Tongue (tissue), 2 donors: Measurements from ENCODE around the gene KDM6A. TPM values are rescaled to one million over a fixed set of nuclear protein-coding genes. Genes with fewer than 3 reads are reported as not detected.
"Not testable (repeated sequence)": the region's sequence is repeated elsewhere in the genome, so short reads cannot be mapped to it uniquely, and the experiment has no call there.

Experiments
- DNase-seq: peaks from one replicate; pipeline ENCODE4 v3.0.0-alpha.2; 2015
- total RNA-seq: library from RNA; depleted of rRNA; stranded (reverse); fragments of >200 nt; gene quantifications from one replicate; pipeline ENCODE4 v1.2.3, GENCODE V29; 2014

Gene KDM6A
- total RNA-seq, 1 donor from 2014 or later: 53.3 TPM

DNA sequence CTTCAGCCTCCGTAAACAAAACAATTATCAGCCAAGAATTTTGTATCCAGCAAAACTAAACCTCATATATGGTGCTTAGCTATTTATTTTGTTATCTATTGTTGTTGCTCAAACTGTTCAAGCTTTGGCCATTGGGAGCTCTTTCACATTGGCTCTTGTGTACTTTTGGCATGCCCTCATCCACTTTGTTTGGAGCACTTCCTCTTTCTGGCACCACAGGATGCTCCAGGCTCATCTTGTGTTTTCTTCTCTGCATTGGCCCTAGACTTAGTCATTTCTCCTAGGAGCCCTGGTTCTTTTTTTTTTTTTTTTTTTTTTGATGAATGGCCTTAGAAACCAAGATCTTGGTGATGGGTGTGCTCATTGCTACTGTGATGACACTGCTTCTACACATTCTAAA is 253.2 kb downstream of the KDM6A start:
- no peak for DNase-seq

DNA sequence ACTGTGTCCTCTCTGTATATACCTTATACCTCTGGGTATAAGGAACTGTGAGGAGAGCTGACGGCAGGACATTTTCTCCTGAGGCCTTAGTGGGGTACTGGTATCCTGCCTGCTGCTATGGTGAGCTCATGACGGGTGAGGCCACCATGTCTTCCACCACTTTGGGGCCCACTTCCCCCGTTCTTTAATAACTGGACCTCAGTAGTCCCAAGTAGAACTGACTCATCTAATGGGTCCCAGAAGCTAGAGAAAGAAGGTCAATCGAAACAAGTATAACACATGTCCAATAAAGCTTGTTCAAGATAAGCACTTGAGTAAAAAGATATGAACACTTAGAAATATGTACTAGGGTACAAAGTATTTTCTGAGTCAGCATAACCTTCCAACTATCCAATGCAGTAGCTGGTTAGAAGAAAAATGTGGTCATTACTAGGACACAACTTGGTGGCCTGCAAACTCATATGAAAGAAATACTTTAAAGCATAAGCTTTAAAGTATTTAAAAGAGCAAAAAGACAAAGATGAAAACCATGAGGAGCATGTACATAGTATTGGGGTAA is 256.0 kb downstream of the KDM6A start:
- DNase-seq: no peak

DNA sequence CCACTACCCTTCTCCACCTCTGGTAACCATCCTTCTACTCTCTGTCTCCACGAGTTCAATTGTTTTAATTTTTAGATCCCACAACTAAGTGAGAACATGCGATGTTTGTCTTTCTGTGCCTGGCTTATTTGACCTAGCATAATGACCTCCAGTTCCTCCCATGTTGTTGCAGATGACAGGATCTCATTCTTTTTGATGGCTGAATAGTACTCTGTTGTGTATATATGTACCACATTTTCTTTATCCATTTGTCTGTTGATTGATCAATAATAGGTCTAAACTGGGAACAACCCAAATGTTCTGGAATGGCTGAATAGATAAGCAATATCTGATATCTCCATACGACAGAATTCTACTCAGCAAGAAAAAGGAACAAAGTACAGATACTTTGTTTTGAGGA is 260.5 kb downstream of the KDM6A start:
- DNase-seq: no peak

DNA sequence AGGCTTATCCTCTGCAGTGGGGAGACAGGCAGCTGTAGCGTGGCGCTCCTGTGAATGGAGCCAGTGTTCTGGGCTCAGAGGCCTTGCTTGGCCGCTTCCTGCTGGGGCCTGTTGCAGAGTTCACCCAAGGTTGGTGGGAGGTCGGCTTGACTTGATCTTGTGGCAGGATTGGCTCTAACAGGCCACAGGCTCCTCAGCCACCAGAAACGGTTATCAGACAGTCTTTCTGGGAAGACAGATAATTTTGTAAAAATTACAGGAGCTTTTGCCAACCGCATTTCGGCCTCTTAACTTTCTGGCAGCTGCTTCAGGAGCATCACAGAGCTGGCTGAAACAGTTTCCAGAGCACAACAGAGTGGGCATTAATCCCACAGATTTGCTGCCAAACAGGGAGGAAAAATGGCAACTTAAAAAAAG is 261.3 kb downstream of the KDM6A start:
- DNase-seq: peak; percentile 41

DNA sequence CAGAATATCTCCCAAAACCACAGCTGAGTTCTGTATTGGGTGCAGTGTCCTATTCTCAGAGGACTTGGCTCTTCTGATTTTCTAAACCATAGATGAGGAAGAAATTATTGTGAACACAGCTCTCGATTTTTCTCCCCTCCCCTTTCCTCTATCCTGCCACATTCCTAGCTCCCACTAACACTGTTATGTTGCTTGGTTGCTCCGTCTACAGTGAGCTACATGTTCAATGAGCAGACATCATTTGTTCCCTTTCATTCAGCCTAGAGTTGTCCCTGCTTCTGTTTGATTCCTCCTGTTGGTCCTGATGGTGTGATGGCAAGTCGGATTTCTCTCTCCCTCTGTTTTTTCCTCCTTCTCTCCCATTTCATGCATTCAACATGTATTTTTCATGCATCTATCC is 261.8 kb downstream of the KDM6A start:
- DNase-seq: no peak

DNA sequence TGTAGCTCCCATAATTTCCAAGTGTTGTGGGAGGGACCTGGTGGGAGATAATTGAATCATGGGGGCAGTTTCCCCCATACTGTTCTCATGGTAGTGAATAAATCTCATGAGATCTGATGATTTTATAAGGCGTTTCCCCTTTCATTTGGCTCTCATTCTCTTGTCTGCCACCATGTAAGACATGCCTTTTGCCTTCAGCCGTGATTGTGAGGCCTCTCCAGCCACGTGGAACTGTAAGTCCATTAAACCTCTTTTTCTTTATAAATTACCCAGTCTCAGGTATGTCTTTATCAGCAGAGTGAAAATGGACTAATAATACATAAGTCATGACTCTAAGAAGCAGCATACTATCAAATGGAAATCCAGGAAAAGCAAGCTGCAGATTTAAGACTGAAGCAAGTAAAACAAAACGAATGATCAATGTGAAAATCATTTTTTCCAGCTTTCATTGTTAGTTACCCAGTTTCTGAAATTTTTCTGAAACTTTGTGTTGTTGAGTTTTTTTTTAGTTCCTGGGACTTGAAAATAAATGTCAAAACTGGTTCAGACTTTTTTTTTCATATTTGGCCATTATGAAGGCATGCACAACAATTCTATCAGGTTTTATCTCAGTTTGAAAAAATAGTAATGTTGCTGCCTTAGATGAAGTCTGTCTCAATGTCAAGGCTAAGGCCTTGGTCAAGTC is 262.5 kb downstream of the KDM6A start:
- DNase-seq: not testable (repeated sequence)

DNA sequence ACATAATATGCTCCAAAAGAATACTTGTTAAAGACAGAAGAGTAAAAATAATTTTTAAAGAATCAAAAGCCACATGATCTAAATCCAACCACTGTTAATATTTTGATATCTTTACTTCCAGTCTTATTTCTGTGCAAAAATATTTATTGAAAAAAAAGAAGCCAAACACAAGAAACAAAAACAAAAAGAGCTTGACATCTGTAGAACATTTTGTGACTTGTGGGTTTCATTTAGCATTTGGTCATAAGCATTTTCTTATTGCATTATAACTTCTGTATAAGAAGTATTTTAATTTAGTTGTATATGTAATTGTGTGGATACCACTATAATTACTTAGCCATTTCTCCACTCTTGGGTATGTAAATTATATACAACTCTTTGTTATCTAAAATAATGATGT is 264.5 kb downstream of the KDM6A start:
- DNase-seq: no peak

DNA sequence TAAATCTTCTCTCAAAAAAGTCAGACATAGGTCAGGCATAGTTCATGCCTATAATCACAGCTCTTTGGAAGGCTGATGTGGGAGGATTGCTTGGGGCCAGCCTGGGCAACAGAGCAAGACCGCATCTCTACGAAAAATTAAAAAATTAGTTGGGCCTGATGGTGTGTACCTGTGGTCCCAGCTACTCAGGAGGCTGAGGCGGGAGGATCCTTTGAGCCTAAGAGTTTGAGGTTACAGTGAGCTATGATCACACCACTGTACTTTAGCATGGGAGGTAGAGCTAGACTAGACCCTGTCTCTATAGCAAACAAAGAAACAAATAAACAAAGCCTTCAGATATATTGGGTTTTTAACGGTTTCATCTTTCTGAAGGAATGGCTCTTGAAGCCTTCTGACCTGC is 265.5 kb downstream of the KDM6A start:
- DNase-seq: no peak

DNA sequence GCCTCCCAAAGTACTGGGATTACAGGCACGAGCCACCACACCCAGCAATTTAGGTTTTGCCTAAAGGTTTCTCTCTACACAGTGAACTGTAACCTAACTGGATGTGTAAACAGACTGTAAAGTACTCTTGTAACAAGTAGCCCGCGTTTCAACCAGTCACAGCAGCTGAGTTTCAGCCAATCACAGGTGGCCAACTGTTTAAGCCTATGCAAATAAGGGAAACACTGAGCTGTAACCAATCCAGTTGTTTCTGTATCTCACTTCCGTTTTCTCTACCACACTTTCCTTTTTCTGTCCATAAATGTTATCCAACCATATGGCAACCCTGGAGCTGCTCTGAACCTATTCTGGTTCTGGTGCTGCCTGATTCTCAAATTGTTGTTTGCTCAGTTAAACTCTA is 267.8 kb downstream of the KDM6A start:
- no peak for DNase-seq

DNA sequence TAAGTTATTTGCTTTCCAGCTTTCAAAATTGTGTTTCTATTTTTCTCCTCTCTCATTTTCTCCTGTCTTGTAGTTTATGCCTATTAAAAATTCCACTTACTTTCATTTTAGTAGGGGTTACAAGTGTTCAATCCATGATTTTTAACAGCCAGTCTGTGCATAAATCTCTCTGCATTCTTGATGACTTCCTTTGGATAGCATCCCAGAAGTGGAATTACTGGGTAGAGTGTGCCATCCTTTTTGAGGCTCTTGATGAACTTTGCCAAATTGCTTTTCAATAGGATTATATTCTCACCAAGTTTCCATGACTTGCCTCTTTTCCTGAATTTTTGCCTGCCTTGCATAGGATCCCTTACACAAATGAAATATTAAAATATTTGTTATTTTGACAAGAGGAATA is 269.2 kb downstream of the KDM6A start:
- peak; percentile 5 for DNase-seq

DNA sequence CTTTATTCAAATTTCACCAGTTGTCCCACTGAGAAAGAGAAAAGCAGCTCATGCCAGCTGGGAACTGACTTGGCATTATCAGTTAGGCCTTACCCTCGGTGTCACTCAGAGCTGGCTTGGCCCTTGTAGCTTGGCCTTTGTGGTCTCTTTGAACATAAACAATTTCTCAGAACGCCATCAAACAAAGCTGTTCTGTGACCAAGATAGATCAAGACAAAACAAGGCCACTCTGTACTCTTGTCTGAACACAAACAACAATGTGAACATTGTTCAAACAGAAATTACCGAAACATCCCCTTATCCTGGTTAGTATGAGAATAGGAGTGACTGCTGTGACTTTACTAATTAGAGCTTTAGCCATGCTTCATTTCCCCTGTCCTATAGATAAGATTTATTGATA is 270.5 kb downstream of the KDM6A start:
- no peak for DNase-seq

DNA sequence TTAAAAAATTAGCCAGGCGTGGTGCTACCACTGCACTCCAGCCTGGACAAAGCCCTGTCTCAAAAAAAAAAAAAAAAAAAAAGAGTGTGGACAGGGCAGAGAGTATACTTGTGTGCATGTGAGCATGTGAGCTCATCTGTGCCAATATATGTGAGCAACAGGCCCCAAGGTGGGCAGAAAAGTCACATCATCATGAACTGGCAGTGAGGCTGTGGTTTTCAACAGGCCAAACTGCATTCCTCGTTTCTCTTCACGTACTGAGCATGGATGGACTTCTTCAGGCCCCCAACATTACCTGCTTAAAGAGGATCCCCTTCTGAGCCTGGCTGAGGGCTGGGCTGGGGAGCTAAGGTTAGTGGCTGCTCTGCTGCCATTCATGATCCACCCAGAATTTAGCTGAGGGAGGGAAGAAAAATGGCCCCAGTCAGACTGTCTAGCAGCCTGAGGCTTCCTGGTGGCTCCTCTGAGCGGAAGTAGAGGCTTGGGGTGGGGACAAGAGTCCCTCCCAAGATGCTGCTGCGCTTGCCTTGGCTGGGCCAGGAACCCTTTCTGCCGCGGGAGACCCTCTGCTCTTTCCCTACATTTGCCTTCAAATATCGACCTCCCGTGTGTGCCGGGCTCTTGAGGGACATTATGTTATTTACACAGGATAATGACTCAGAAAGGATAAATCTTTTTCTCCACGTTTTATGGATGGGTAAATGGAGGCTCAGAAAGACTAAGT is 272.7 kb downstream of the KDM6A start:
- DNase-seq: no peak

DNA sequence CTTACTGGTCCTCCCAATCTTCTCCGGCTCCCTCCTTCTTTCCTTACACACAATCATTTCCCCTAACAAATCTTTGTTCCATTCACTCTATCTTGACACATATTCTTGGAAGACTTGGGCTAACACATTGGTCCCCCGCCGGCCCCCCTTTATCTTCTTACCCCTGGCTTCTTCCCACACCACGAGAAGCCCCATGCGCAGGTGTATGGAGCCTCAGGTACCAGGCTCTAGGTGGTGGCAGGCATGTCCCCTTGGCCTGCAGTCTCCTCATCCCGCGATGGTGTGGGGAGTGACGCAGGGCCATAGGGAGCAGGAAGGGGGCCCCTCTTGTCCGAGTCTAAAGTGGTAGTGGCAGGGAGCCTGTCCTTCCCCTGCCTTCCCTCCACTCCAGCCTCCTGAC is 277.8 kb downstream of the KDM6A start:
- no peak for DNase-seq

DNA sequence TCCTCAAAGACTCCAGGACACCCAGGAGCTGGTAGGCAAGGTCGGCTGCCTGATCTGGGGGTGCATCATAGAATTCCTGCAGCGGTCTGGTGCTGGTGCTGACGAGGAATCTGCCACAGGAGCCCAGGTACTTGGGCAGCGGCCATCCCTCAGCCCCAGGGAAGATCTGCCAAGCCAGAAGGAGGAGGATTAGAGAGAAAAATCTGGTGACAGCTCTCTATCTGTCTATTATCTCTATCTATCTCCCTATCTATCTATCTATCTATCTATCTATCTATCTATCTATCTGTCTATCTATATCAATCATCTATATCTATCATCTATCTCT is 281.0 kb downstream of the KDM6A start:
- DNase-seq: no peak

DNA sequence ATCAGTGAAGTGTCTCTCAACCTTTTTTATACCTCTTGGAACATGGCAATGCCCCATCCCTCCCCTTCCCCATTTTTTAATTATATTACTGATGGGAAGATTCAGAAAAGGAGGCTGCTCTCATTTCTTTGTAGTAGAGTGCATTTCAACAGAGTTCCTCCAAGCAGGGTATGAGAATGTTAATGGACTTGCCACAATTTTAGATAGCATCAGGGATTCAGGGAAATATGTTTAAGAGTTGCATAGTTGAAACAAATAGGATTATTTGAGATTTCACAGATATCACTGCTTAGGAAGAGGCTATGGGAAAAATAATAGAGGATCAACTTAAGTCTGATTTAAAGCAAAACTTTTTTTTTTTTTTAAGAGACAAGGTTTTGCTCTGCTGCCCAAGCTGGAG is 281.5 kb downstream of the KDM6A start:
- no peak for DNase-seq

DNA sequence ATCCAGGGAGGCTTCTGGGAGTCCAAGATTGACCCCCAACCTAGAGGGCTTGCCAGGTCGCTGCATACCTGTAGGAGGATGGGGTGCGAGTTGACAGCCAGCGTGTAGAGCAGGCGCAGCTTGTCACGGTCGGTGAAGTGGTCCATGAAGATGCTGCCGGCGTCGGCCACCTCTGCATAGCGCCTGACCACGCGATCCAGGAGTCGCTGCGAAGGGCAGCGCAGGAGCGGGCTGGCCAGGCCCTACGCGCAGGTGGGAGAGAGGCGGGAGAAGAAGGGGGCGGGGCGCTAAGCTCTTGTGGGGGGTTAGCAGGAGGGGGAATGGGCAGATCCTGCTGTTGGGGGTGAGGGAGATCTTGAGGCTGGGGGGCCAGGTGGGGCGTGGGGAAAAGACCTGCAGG is 284.7 kb downstream of the KDM6A start:
- no peak for DNase-seq

Other genes starting within 250 kb of the KDM6A start
- not detected for gene DUSP21, start 29.2 kb upstream of the KDM6A start, total RNA-seq